Dedifferentiated amniotic fluid mesenchymal stem cell (primary cell): Measurements from ENCODE around the gene HIVEP2.

Experiments
- DNase-seq: peaks from one replicate; pipeline ENCODE4 v3.0.0-alpha.2; 2016; ENCODE audit errors: extremely low spot score

Gene HIVEP2

GRCh38 chr6:142821860-142822259 is 123.1 kb downstream of the HIVEP2 start:
- DNase-seq, result no peak

- no peak for DNase-seq
Measured at GRCh38 chr6:142821164-142821716, 123.7 kb downstream of the HIVEP2 start.

GRCh38 chr6:142820338-142821051 is 124.5 kb downstream of the HIVEP2 start:
- no peak for DNase-seq

- no peak for DNase-seq
Measured at GRCh38 chr6:142819603-142820337, 125.2 kb downstream of the HIVEP2 start.

GRCh38 chr6:142816486-142816885 is 128.5 kb downstream of the HIVEP2 start:
- no peak for DNase-seq

- DNase-seq, result peak; percentile 36
Measured at GRCh38 chr6:142816031-142816430, 128.9 kb downstream of the HIVEP2 start.

- DNase-seq, result no peak
Measured at GRCh38 chr6:142811923-142812322, 133.1 kb downstream of the HIVEP2 start.

GRCh38 chr6:142810952-142811514 is 133.9 kb downstream of the HIVEP2 start:
- no peak for DNase-seq

- DNase-seq, result no peak
Measured at GRCh38 chr6:142809947-142810346, 135.0 kb downstream of the HIVEP2 start.

- no peak for DNase-seq
Measured at GRCh38 chr6:142808405-142809061, 136.4 kb downstream of the HIVEP2 start.

- no peak for DNase-seq
Measured at GRCh38 chr6:142805042-142805441, 139.9 kb downstream of the HIVEP2 start.

- no peak for DNase-seq
Measured at GRCh38 chr6:142804490-142804889, 140.5 kb downstream of the HIVEP2 start.

GRCh38 chr6:142803495-142804058 is 141.4 kb downstream of the HIVEP2 start:
- DNase-seq, result no peak

GRCh38 chr6:142803032-142803431 is 141.9 kb downstream of the HIVEP2 start:
- DNase-seq, result no peak

- DNase-seq, result peak; percentile 85
Measured at GRCh38 chr6:142802124-142802523, 142.9 kb downstream of the HIVEP2 start.

GRCh38 chr6:142800240-142800639 is 144.7 kb downstream of the HIVEP2 start:
- DNase-seq, result no peak

GRCh38 chr6:142799639-142800038 is 145.3 kb downstream of the HIVEP2 start:
- no peak for DNase-seq

- no peak for DNase-seq
Measured at GRCh38 chr6:142797159-142797558, 147.8 kb downstream of the HIVEP2 start.

GRCh38 chr6:142796571-142796970 is 148.4 kb downstream of the HIVEP2 start:
- DNase-seq, result no peak

- no peak for DNase-seq
Measured at GRCh38 chr6:142796024-142796423, 149.0 kb downstream of the HIVEP2 start.

- no peak for DNase-seq
Measured at GRCh38 chr6:142794424-142794823, 150.6 kb downstream of the HIVEP2 start.

GRCh38 chr6:142790257-142790656 is 154.7 kb downstream of the HIVEP2 start:
- DNase-seq, result no peak
